HepG2 (cell line): ENCODE results near the gene PRMT7. TPM values are rescaled to one million over a fixed set of nuclear protein-coding genes. Genes with fewer than 3 reads are reported as not detected.

Source experiments
- CREM ChIP-seq, 2 experiments: sonication (generic) in 1 of 2; formaldehyde crosslinking in 1 of 2; IDR thresholded peaks; 2 replicates each; pipeline versions ENCODE4 v1.4.0 to v1.6.1; 2016 to 2020; ENCODE audit warnings: antibody characterized with exemption in 1 of 2, mild to moderate bottlenecking in 1 of 2, missing genetic modification reagents in 1 of 2
- ELF3 ChIP-seq: IDR thresholded peaks from 2 replicates; pipeline ENCODE4 v1.6.1; 2016; ENCODE audit warnings: missing genetic modification reagents, missing compliant biosample characterization
- FOXP4 ChIP-seq: sonication (generic); formaldehyde crosslinking; IDR thresholded peaks from 2 replicates; pipeline ENCODE4 v1.4.0; 2020; ENCODE audit warnings: missing genetic modification reagents
- MBD4 ChIP-seq: IDR thresholded peaks from 2 replicates; pipeline ENCODE4 v1.6.1; 2012; ENCODE audit warnings: low read length, inconsistent platforms, borderline replicate concordance
- MTA1 ChIP-seq: sonication (generic); formaldehyde crosslinking; IDR thresholded peaks from 2 replicates; pipeline ENCODE4 v1.4.0; 2020; ENCODE audit warnings: missing genetic modification reagents, mild to moderate bottlenecking, borderline replicate concordance
- TFDP2 ChIP-seq: sonication (generic); formaldehyde crosslinking; IDR thresholded peaks from 2 replicates; pipeline ENCODE4 v1.4.0; 2020; ENCODE audit warnings: missing genetic modification reagents
- ZBTB26 ChIP-seq: IDR thresholded peaks from 2 replicates; pipeline ENCODE4 v1.6.1; 2016; ENCODE audit warnings: missing compliant biosample characterization, missing genetic modification reagents, borderline replicate concordance
- ZFP91 ChIP-seq: sonication (generic); formaldehyde crosslinking; IDR thresholded peaks from 2 replicates; pipeline ENCODE4 v1.9.0; 2022; ENCODE audit warnings: missing genetic modification reagents, mild to moderate bottlenecking, borderline replicate concordance
- ZNF18 ChIP-seq: sonication (generic); formaldehyde crosslinking; IDR thresholded peaks from 2 replicates; pipeline ENCODE4 v1.8.0; 2022; ENCODE audit warnings: mild to moderate bottlenecking, missing genetic modification reagents; ENCODE audit not compliant: insufficient replicate concordance
- ZNF333 ChIP-seq: sonication (generic); formaldehyde crosslinking; IDR thresholded peaks from 2 replicates; pipeline ENCODE4 v1.4.0; 2020; ENCODE audit warnings: mild to moderate bottlenecking, missing genetic modification reagents, borderline replicate concordance
- ZNF564 ChIP-seq: sonication (generic); formaldehyde crosslinking; IDR thresholded peaks from 2 replicates; pipeline ENCODE4 v1.8.1; 2023; ENCODE audit warnings: mild to moderate bottlenecking, missing genetic modification reagents
- ZNF639 ChIP-seq: conservative IDR thresholded peaks from 2 replicates; pipeline ENCODE4 v1.6.1; 2018; ENCODE audit warnings: missing genetic modification reagents
- ZXDC ChIP-seq: sonication (generic); formaldehyde crosslinking; IDR thresholded peaks from 2 replicates; pipeline ENCODE4 v1.5.0; 2020; ENCODE audit warnings: mild to moderate bottlenecking, missing genetic modification reagents
- polyA plus RNA-seq, 8 experiments: library from polyadenylated mRNA; depleted of rRNA in 3 of 8; stranded (reverse) in 7 of 8; unstranded in 1 of 8; fragments of >200 nt; fragmentation: Illumina TruSeq in 4 of 8; extraction: Trizol in 4 of 8; gene quantifications; 2 replicates each; pipeline versions ENCODE4 v1.2.1 to v1.2.3, GENCODE V29; 2011 to 2016; ENCODE audit warnings: low read depth in 4 of 8, missing spikeins in 1 of 8, mixed read lengths in 1 of 8; ENCODE audit not compliant: insufficient read depth in 1 of 8
- total RNA-seq, 5 experiments: library from RNA; depleted of rRNA; stranded (reverse); fragments of >200 nt; fragmentation: Illumina TruSeq; extraction: Trizol; gene quantifications; 2 replicates each; pipeline ENCODE4 v1.2.3, GENCODE V29; 2016; ENCODE audit warnings: low read depth in 1 of 5

PRMT7 gene
- total and polyA plus RNA-seq, 2 of the 13 experiments (the other 11 are each of a cell fraction or from before 2014, with no cell fraction given) = 47.5 to 55.0 TPM

GRCh38 chr16:68264128-68265077, 46.4 kb upstream of the PRMT7 start, which contains the start of gene SLC7A6 (continued):
- TF ChIP-seq MTA1 (CRISPR knock-in tag) (peak; percentile 39; the same call in 1 of the 2 replicates), FOXP4 (no peak; the same call in 1 of the 2 replicates), ZXDC (no peak; the same call in 1 of the 2 replicates), ZBTB26 (CRISPR knock-in tag) (0 out of 2 replicates have a peak, but pooled peaks have one; percentile 36), ELF3 (CRISPR knock-in tag) (no peak; the same call in 1 of the 2 replicates), ZNF333 (peak; percentile 93; the same call in 1 of the 2 replicates), MBD4 (no peak), ZNF564 (CRISPR knock-in tag) (no peak; the same call in 1 of the 2 replicates), ZNF18 (CRISPR knock-in tag) (peak; percentile 87), CREM (IDR thresholded peaks at IDR 0.05) (no peak), CREM (CRISPR knock-in tag; IDR thresholded peaks at IDR 0.05) (no peak), ZNF639 (CRISPR knock-in tag) (no peak; the same call in 1 of the 2 replicates), TFDP2 (CRISPR knock-in tag) (no peak; the same call in 1 of the 2 replicates), ZFP91 (CRISPR knock-in tag) (peak; percentile 74)
